ENCODE data around the gene ITK. TPM values are rescaled to one million over a fixed set of nuclear protein-coding genes. Genes with fewer than 3 reads are reported as not detected.

Gene ITK
- total and polyA plus RNA-seq, 2 experiments from 2014 or later, result 0.08 TPM; not detected in 1

DNA sequence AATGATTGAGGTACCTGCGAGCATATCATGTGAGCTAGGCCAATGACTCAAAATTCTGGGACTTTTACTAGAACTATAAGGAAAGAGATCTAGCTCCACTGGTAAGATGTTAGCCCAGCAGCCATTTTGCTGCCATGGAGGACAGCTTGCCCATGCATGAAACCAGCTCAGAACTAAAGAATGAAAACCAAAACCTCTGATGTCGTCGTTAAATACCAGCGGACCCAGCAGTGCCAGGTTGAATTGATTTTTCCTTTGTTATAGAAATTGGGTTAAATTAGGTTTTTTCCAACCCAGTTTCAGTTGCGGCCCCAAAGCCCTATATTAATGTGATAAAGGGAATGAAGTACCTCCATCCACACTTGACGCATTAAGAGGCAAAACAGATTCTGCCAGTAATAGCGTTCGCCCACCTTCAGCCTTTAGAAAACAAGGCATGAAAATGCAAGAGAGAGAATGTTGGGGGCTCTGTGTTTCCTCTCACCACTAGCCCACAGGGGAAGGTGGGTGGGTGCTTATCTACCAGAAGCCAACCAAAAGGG, 5.5 kb upstream of the ITK start:
- Histone ChIP-seq H3K36me3 (ENCODE audit: insufficient read depth) (no peaks in the 10 kb centered on the region), H3K27me3 (ENCODE audit: insufficient read depth) (no peaks in the 10 kb centered on the region), H4K20me1 (replicated peaks; ENCODE audit: insufficient read depth) (no peaks in the 10 kb centered on the region), H3K4me2 (no peak overlapping the region), H3K4me1 (ENCODE audit: insufficient read depth) (no peaks in the 10 kb centered on the region), H2AFZ (no peak overlapping the region), H3K9me2 (ENCODE audit: insufficient read depth) (peaks cover 12% of the 10 kb centered on the region), H3K79me2 (replicated peaks; ENCODE audit: insufficient read depth) (no peaks in the 10 kb centered on the region), H3K4me3 (no peak overlapping the region), H3K27ac (ENCODE audit: low read depth) (no peak overlapping the region), H3F3A (replicated peaks; ENCODE audit: low read depth) (no peaks in the 10 kb centered on the region)
- Mint-ChIP-seq H3K27ac (no peak overlapping the region), H3K27me3 (ENCODE audit: insufficient read depth, low read depth, poor library complexity) (no peaks in the 10 kb centered on the region), H3K4me3 (no peak overlapping the region), H3K36me3 (ENCODE audit: low read depth) (no peaks in the 10 kb centered on the region; the same call in 2 of the 3 replicates), H3K9me3 (peaks cover 5% of the 10 kb centered on the region; the same call in 1 of the 3 replicates), H3K4me1 (peaks cover 11% of the 10 kb centered on the region; the same call in 2 of the 3 replicates)
- ATAC-seq (no peak), DNase-seq (ENCODE audit: low spot score) (no peak)
- TF ChIP-seq CREB1 (CRISPR knock-in tag; IDR thresholded peaks at IDR 0.05; ENCODE audit: low read depth) (no peak), ZNF114 (CRISPR knock-in tag; IDR thresholded peaks at IDR 0.05) (no peak), EZH2phosphoT487 (IDR thresholded peaks at IDR 0.05; ENCODE audit: unreplicated experiment) (no peak), ZNF331 (CRISPR knock-in tag; IDR thresholded peaks at IDR 0.05; ENCODE audit: low read depth) (no peak), EZH2 (IDR thresholded peaks at IDR 0.05; ENCODE audit: low read depth, unreplicated experiment) (no peak), JUNB (IDR thresholded peaks at IDR 0.05; ENCODE audit: unreplicated experiment) (no peak), POLR2AphosphoS5 (IDR thresholded peaks at IDR 0.05; ENCODE audit: low read depth) (no peak), STAT1 (IDR thresholded peaks at IDR 0.05; ENCODE audit: unreplicated experiment) (no peak), NANOG (IDR thresholded peaks at IDR 0.05; ENCODE audit: borderline replicate concordance) (no peak)
- TF ChIP-seq, protein P1, sequence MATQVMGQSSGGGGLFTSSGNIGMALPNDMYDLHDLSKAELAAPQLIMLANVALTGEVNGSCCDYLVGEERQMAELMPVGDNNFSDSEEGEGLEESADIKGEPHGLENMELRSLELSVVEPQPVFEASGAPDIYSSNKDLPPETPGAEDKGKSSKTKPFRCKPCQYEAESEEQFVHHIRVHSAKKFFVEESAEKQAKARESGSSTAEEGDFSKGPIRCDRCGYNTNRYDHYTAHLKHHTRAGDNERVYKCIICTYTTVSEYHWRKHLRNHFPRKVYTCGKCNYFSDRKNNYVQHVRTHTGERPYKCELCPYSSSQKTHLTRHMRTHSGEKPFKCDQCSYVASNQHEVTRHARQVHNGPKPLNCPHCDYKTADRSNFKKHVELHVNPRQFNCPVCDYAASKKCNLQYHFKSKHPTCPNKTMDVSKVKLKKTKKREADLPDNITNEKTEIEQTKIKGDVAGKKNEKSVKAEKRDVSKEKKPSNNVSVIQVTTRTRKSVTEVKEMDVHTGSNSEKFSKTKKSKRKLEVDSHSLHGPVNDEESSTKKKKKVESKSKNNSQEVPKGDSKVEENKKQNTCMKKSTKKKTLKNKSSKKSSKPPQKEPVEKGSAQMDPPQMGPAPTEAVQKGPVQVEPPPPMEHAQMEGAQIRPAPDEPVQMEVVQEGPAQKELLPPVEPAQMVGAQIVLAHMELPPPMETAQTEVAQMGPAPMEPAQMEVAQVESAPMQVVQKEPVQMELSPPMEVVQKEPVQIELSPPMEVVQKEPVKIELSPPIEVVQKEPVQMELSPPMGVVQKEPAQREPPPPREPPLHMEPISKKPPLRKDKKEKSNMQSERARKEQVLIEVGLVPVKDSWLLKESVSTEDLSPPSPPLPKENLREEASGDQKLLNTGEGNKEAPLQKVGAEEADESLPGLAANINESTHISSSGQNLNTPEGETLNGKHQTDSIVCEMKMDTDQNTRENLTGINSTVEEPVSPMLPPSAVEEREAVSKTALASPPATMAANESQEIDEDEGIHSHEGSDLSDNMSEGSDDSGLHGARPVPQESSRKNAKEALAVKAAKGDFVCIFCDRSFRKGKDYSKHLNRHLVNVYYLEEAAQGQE (IDR thresholded peaks at IDR 0.05; ENCODE audit: unreplicated experiment), result no peak
- TF ChIP-seq, protein P2, sequence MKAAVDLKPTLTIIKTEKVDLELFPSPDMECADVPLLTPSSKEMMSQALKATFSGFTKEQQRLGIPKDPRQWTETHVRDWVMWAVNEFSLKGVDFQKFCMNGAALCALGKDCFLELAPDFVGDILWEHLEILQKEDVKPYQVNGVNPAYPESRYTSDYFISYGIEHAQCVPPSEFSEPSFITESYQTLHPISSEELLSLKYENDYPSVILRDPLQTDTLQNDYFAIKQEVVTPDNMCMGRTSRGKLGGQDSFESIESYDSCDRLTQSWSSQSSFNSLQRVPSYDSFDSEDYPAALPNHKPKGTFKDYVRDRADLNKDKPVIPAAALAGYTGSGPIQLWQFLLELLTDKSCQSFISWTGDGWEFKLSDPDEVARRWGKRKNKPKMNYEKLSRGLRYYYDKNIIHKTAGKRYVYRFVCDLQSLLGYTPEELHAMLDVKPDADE (IDR thresholded peaks at IDR 0.05), result no peak
- TF ChIP-seq, protein P3, sequence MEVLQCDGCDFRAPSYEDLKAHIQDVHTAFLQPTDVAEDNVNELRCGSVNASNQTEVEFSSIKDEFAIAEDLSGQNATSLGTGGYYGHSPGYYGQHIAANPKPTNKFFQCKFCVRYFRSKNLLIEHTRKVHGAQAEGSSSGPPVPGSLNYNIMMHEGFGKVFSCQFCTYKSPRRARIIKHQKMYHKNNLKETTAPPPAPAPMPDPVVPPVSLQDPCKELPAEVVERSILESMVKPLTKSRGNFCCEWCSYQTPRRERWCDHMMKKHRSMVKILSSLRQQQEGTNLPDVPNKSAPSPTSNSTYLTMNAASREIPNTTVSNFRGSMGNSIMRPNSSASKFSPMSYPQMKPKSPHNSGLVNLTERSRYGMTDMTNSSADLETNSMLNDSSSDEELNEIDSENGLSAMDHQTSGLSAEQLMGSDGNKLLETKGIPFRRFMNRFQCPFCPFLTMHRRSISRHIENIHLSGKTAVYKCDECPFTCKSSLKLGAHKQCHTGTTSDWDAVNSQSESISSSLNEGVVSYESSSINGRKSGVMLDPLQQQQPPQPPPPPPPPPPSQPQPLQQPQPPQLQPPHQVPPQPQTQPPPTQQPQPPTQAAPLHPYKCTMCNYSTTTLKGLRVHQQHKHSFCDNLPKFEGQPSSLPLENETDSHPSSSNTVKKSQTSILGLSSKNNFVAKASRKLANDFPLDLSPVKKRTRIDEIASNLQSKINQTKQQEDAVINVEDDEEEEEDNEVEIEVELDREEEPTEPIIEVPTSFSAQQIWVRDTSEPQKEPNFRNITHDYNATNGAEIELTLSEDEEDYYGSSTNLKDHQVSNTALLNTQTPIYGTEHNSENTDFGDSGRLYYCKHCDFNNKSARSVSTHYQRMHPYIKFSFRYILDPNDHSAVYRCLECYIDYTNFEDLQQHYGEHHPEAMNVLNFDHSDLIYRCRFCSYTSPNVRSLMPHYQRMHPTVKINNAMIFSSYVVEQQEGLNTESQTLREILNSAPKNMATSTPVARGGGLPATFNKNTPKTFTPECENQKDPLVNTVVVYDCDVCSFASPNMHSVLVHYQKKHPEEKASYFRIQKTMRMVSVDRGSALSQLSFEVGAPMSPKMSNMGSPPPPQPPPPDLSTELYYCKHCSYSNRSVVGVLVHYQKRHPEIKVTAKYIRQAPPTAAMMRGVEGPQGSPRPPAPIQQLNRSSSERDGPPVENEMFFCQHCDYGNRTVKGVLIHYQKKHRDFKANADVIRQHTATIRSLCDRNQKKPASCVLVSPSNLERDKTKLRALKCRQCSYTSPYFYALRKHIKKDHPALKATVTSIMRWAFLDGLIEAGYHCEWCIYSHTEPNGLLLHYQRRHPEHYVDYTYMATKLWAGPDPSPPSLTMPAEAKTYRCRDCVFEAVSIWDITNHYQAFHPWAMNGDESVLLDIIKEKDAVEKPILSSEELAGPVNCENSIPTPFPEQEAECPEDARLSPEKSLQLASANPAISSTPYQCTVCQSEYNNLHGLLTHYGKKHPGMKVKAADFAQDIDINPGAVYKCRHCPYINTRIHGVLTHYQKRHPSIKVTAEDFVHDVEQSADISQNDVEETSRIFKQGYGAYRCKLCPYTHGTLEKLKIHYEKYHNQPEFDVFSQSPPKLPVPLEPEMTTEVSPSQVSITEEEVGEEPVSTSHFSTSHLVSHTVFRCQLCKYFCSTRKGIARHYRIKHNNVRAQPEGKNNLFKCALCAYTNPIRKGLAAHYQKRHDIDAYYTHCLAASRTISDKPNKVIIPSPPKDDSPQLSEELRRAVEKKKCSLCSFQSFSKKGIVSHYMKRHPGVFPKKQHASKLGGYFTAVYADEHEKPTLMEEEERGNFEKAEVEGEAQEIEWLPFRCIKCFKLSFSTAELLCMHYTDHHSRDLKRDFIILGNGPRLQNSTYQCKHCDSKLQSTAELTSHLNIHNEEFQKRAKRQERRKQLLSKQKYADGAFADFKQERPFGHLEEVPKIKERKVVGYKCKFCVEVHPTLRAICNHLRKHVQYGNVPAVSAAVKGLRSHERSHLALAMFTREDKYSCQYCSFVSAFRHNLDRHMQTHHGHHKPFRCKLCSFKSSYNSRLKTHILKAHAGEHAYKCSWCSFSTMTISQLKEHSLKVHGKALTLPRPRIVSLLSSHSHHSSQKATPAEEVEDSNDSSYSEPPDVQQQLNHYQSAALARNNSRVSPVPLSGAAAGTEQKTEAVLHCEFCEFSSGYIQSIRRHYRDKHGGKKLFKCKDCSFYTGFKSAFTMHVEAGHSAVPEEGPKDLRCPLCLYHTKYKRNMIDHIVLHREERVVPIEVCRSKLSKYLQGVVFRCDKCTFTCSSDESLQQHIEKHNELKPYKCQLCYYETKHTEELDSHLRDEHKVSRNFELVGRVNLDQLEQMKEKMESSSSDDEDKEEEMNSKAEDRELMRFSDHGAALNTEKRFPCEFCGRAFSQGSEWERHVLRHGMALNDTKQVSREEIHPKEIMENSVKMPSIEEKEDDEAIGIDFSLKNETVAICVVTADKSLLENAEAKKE (CRISPR knock-in tag; IDR thresholded peaks at IDR 0.05), result no peak
- TF ChIP-seq, protein P4, sequence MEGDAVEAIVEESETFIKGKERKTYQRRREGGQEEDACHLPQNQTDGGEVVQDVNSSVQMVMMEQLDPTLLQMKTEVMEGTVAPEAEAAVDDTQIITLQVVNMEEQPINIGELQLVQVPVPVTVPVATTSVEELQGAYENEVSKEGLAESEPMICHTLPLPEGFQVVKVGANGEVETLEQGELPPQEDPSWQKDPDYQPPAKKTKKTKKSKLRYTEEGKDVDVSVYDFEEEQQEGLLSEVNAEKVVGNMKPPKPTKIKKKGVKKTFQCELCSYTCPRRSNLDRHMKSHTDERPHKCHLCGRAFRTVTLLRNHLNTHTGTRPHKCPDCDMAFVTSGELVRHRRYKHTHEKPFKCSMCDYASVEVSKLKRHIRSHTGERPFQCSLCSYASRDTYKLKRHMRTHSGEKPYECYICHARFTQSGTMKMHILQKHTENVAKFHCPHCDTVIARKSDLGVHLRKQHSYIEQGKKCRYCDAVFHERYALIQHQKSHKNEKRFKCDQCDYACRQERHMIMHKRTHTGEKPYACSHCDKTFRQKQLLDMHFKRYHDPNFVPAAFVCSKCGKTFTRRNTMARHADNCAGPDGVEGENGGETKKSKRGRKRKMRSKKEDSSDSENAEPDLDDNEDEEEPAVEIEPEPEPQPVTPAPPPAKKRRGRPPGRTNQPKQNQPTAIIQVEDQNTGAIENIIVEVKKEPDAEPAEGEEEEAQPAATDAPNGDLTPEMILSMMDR (conservative IDR thresholded peaks at IDR 0.05; ENCODE audit: low read depth in 2 of 2), result no peak
